Right lobe of liver (tissue), 6 donors: ENCODE results near the gene MGRN1. TPM values are rescaled to one million over a fixed set of nuclear protein-coding genes. Genes with fewer than 3 reads are reported as not detected.

ENCODE experiments used
- ATAC-seq, 4 donors: fragments of 200-7000 bp; cut with Tn5 transposase; one replicate each; pipeline ENCODE4 v1.9.1; 2020; ENCODE audit warnings: mild to moderate bottlenecking in 4 of 4, moderate library complexity in 4 of 4
- DNase-seq, 3 donors: peaks; one replicate each; pipeline ENCODE4 v3.0.0-alpha.2; 2020
- H3K27ac ChIP-seq, 3 donors: fragments of 200-600 bp; one replicate each; pipeline ENCODE4 v1.8.0; 2022
- H3K27me3 ChIP-seq, 2 donors: fragments of 200-600 bp; one replicate each; pipeline ENCODE4 v1.8.0; 2022
- H3K36me3 ChIP-seq, 4 donors: fragments of 200-600 bp; sonication (generic) in 1 of 4; one replicate each; pipeline versions ENCODE4 v1.5.1 to v1.8.0; 2017 to 2022; ENCODE audit warnings: control low read depth in 1 of 4
- H3K4me1 ChIP-seq, 4 donors: fragments of 200-600 bp; sonication (generic) in 1 of 4; one replicate each; pipeline versions ENCODE4 v1.5.1 to v1.8.0; 2017 to 2022; ENCODE audit warnings: control low read depth in 1 of 4
- H3K4me3 ChIP-seq, 3 donors: fragments of 200-600 bp; one replicate each; pipeline ENCODE4 v1.8.0; 2022
- H3K9me3 ChIP-seq, 4 donors: fragments of 200-600 bp; sonication (generic) in 1 of 4; one replicate each; pipeline versions ENCODE4 v1.5.1 to v1.8.0; 2017 to 2022; ENCODE audit warnings: control low read depth in 1 of 4
- CTCF ChIP-seq, 4 donors: fragments of 200-600 bp in 3 of 4; fragments of 450-650 bp in 1 of 4; IDR thresholded peaks; one replicate each; pipeline versions ENCODE4 v1.5.1 to v1.8.0; 2016 to 2022; ENCODE audit warnings: antibody characterized with exemption in 4 of 4, mild to moderate bottlenecking in 2 of 4
- POLR2A ChIP-seq: fragments of 450-650 bp; IDR thresholded peaks from one replicate; pipeline ENCODE4 v1.6.1; 2017; ENCODE audit warnings: antibody characterized with exemption, mild to moderate bottlenecking
- WGBS: methylation state at CpG from one replicate; pipeline ENCODE4 v1.1.6; 2018; ENCODE audit warnings: low coverage, low lambda C conversion rate; ENCODE audit not compliant: insufficient coverage; ENCODE audit errors: missing lambda C conversion rate; 5-methylcytosine and 5-hydroxymethylcytosine counted together
- intact Hi-C, 2 donors: fragments of 100-400 bp; cut with DNase I; formaldehyde crosslinking; loops; one replicate each; pipeline versions ENCODE4 v1.11.2 to v1.14.1; 2022
- total RNA-seq, 6 experiments: library from RNA; depleted of rRNA in 2 of 6; stranded (reverse); fragments of >200 nt in 2 of 6; fragmentation: NEBNext Ultra II Directional in 3 of 6; extraction: Animal tissue kit (Norgen Biotek cat#: 25700) in 3 of 6; gene quantifications; one replicate each; pipeline versions ENCODE4 v1.1.0 to v1.2.4, GENCODE V29; 2016 to 2023
- donor health status: DM: no; HTN: yes; CAD: no.
- donor health status: DM: no; HTN: no; CAD: no.
- donor health status: DM: no; HTN: no; CAD: no.
- donor health status: DM: no; HTN: yes; CAD: no.
- donor health status: DM: no; HTN: yes; CAD: no.

MGRN1 gene
- total RNA-seq, 6 experiments from 2014 or later = 42.5 to 67.3 (median 49.5) TPM

DNA sequence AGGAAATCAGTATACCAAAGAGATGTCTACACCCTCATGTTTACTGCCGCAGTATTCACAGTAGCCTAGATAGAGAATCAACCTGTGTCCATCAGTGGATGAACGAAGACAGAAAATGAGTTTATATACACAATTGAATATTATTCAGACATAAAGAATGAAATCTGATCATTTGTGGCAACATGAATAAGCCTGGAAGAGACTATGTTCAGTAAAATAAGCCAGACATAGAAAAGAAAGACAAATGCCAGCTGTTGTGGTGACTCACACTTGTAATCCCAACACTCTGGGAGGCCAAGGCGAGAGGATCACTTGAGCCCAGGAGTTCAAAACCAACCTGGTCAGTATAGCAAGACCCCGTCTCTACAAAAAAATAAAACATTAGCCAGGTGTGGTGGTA lies 84.9 kb downstream of the MGRN1 start:
- no peak overlapping the region for H3K4me3 ChIP-seq
- peaks cover 0 to 53% (median under 1%) of the 10 kb centered on the region in 4 donors for H3K36me3 ChIP-seq
- H3K27ac ChIP-seq = no peak overlapping the region
- intact Hi-C loops = no loop called here
- H3K27me3 ChIP-seq = no peaks in the 10 kb centered on the region
- no peaks in the 10 kb centered on the region for H3K9me3 ChIP-seq
- ATAC-seq (no peak), DNase-seq (no peak)
- TF ChIP-seq CTCF (IDR thresholded peaks at IDR 0.05) (no peak), POLR2A (no peak)
- 98% methylated on average over 4 of the region's 4 CpGs for WGBS
- no peaks in the 10 kb centered on the region for H3K4me1 ChIP-seq

- 89% methylated on average over 12 of the region's 18 CpGs for WGBS
- intact Hi-C loops = no loop called here
- peak in 1 of 4 donors; percentile 41 for ATAC-seq
- H3K36me3 ChIP-seq = peaks cover 0 to 47% (median 0%) of the 10 kb centered on the region in 4 donors
- H3K4me3 ChIP-seq = no peak overlapping the region
- no peak overlapping the region for H3K27ac ChIP-seq
- no peaks in the 10 kb centered on the region for H3K4me1 ChIP-seq
- no peak for DNase-seq
- TF ChIP-seq CTCF (IDR thresholded peaks at IDR 0.05) = no peak
- TF ChIP-seq POLR2A = no peak
- H3K27me3 ChIP-seq = no peaks in the 10 kb centered on the region
- no peaks in the 10 kb centered on the region for H3K9me3 ChIP-seq
Measured at GRCh38 chr16:4713663-4714501, 89.3 kb downstream of the MGRN1 start.

DNA sequence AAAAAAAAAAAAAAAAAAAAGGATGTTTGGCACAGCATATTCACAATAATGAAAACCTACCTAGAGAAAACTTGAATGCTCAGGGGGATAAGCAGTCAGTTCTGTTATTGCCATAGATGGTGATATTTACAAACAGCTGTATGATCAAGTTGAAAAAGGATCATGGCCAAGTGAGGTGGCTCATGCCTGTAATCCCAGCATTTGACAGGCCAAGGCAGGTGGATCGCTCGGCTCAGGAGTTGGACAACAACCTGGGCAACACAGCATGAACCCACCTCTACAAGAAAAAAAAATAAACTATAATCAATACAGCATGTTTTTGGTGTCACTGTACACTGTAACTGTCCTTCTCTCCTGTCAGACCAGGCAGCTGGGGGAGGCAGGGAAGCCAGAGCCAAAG lies 90.4 kb downstream of the MGRN1 start:
- H3K27me3 ChIP-seq = no peaks in the 10 kb centered on the region
- H3K36me3 ChIP-seq = peaks cover 0 to 41% (median 0%) of the 10 kb centered on the region in 4 donors
- ATAC-seq = no peak
- DNase-seq = no peak
- intact Hi-C loops = no loop called here
- H3K4me3 ChIP-seq = no peak overlapping the region
- 80% methylated on average over 2 of the region's 2 CpGs for whole genome bisulfite sequencing
- H3K4me1 ChIP-seq = no peaks in the 10 kb centered on the region
- no peak overlapping the region for H3K27ac ChIP-seq
- TF ChIP-seq CTCF (IDR thresholded peaks at IDR 0.05) (no peak), POLR2A (no peak)
- no peaks in the 10 kb centered on the region for H3K9me3 ChIP-seq

- 83% methylated on average over 1 of the region's 5 CpGs for WGBS
- no peak overlapping the region for H3K4me3 ChIP-seq
- ATAC-seq (no peak), DNase-seq (no peak)
- peaks cover 0 to 13% (median 0%) of the 10 kb centered on the region in 4 donors for H3K36me3 ChIP-seq
- no peaks in the 10 kb centered on the region for H3K27me3 ChIP-seq
- no peaks in the 10 kb centered on the region for H3K9me3 ChIP-seq
- TF ChIP-seq POLR2A (no peak), CTCF (IDR thresholded peaks at IDR 0.05) (no peak)
- H3K27ac ChIP-seq = no peak overlapping the region
- H3K4me1 ChIP-seq = no peaks in the 10 kb centered on the region
- intact Hi-C loops = no loop called here
Measured at GRCh38 chr16:4718466-4718865, 93.8 kb downstream of the MGRN1 start.
